Measurements from ENCODE around the gene CDKN2D.

DNA sequence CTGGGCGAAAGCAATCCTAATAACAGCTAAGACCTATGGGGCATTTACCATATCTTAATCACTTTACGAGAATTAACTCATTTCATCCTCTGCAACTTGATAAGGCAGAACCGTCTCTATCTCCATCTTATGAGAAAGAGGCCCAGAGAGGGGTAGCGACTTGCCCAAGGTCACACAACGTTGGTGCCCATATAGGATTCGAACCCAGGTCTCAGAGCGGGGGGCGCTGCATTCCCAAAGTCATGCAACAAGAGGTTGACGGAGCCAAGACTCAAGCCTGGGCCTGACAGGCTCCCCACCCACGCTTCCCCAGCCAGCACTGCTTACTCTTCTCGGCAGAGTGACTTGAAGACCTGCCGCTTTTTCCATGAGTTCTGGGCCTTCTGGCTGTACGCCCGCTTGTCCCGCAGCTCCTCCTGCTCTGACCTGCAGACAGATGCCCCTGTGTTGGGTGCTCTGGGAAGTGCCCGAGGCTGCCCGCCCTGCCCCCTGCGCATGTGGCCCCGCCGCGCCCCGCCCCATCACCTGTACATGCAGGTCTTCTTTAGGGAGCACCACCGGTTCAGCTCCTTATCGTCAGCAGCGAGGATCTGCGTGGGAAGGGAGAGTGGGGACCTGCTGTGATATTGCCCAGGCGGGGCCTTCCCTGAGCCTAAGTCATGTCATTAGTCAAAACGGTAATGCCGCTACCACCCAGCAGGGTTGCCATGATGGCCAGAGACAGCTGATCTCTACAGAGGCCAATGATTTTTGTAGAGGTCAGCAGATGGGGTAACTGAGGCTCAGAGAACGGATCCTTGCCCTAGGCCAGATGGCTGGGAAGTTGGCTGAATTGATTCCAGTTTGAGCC is 13.8 kb downstream of the CDKN2D start:
- TF ChIP-seq POLR2A (IDR thresholded peaks at IDR 0.05): no peak
- TF ChIP-seq, protein P1, sequence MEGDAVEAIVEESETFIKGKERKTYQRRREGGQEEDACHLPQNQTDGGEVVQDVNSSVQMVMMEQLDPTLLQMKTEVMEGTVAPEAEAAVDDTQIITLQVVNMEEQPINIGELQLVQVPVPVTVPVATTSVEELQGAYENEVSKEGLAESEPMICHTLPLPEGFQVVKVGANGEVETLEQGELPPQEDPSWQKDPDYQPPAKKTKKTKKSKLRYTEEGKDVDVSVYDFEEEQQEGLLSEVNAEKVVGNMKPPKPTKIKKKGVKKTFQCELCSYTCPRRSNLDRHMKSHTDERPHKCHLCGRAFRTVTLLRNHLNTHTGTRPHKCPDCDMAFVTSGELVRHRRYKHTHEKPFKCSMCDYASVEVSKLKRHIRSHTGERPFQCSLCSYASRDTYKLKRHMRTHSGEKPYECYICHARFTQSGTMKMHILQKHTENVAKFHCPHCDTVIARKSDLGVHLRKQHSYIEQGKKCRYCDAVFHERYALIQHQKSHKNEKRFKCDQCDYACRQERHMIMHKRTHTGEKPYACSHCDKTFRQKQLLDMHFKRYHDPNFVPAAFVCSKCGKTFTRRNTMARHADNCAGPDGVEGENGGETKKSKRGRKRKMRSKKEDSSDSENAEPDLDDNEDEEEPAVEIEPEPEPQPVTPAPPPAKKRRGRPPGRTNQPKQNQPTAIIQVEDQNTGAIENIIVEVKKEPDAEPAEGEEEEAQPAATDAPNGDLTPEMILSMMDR (IDR thresholded peaks at IDR 0.05): no peak

All from uterus (tissue), 2 donors.